Astrocyte (in vitro differentiated cells and primary cell): ENCODE measurements around the gene SLC25A47.

Experiments used
- EZH2 ChIP-seq: IDR thresholded peaks from 2 replicates; pipeline ENCODE4 v1.6.1; 2012; ENCODE audit warnings: mild to moderate bottlenecking, low read length, inconsistent platforms; ENCODE audit not compliant: insufficient read depth
- TF ChIP-seq, protein P1 (sequence below): IDR thresholded peaks from 2 replicates; pipeline ENCODE4 v1.5.1; 2011; ENCODE audit warnings: low read depth, mild to moderate bottlenecking, inconsistent platforms, low read length, moderate library complexity; ENCODE audit not compliant: insufficient read depth

DNA sequence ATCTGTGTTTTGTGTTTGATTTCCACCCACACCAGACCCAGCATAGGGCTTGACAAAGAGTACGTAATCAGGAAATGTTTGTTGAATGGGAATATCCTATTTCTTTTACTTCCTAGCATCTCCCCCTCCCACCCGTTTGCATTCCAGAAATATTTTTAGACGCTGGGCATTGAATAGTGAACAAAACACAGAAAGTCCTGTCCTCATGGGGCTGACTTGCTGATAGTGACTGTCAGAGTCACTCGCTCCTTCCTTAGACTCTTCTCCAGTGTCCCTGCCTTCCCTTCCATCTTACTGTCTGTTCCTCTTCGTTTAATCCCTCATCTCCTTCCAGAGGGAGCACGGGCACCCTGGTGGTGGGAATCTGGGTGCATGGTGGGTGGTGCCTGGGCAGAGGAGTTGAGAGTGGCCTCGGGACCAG lies 53.6 kb downstream of the SLC25A47 start:
- TF ChIP-seq EZH2: no peak
- TF ChIP-seq, protein P1, sequence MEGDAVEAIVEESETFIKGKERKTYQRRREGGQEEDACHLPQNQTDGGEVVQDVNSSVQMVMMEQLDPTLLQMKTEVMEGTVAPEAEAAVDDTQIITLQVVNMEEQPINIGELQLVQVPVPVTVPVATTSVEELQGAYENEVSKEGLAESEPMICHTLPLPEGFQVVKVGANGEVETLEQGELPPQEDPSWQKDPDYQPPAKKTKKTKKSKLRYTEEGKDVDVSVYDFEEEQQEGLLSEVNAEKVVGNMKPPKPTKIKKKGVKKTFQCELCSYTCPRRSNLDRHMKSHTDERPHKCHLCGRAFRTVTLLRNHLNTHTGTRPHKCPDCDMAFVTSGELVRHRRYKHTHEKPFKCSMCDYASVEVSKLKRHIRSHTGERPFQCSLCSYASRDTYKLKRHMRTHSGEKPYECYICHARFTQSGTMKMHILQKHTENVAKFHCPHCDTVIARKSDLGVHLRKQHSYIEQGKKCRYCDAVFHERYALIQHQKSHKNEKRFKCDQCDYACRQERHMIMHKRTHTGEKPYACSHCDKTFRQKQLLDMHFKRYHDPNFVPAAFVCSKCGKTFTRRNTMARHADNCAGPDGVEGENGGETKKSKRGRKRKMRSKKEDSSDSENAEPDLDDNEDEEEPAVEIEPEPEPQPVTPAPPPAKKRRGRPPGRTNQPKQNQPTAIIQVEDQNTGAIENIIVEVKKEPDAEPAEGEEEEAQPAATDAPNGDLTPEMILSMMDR: no peak
